Progenitor cell of endocrine pancreas (in vitro differentiated cells): ENCODE data around the gene ANKRD6. TPM values are rescaled to one million over a fixed set of nuclear protein-coding genes. Genes with fewer than 3 reads are reported as not detected.

Experiments used
- DNase-seq: peaks from one replicate; pipeline ENCODE4 v3.0.0; 2021; ENCODE audit warnings: low spot score; ENCODE audit not compliant: unreplicated experiment
- H3K27ac Mint-ChIP-seq: 2 replicates; pipeline ENCODE4 v1.8.0; 2021; ENCODE audit warnings: mild to moderate bottlenecking, moderate library complexity, mixed read lengths
- H3K27me3 Mint-ChIP-seq: 2 replicates; pipeline ENCODE4 v1.8.0; 2021; ENCODE audit warnings: mixed read lengths
- H3K36me3 Mint-ChIP-seq: 2 replicates; pipeline ENCODE4 v1.8.0; 2022; ENCODE audit warnings: mixed read lengths; ENCODE audit not compliant: insufficient read depth
- H3K4me1 Mint-ChIP-seq: 2 replicates; pipeline ENCODE4 v1.8.0; 2021; ENCODE audit warnings: low read depth, mixed read lengths
- H3K4me3 Mint-ChIP-seq: 2 replicates; pipeline ENCODE4 v1.8.0; 2021; ENCODE audit warnings: low read depth, mild to moderate bottlenecking, moderate library complexity, mixed read lengths
- H3K9me3 Mint-ChIP-seq: 2 replicates; pipeline ENCODE4 v1.8.0; 2021; ENCODE audit warnings: low read depth, mixed read lengths
- CTCF ChIP-seq: fragments of 200-600 bp; sonication (generic); IDR thresholded peaks from one replicate; pipeline ENCODE4 v1.5.0; 2021; ENCODE audit warnings: antibody characterized with exemption, mild to moderate bottlenecking; ENCODE audit not compliant: unreplicated experiment
- total RNA-seq: library from RNA; stranded (reverse); gene quantifications from 2 replicates; pipeline ENCODE4 v1.2.1, GENCODE V29; 2021

Gene ANKRD6
- total RNA-seq, 1 donor from 2014 or later: 32.4 TPM

DNA sequence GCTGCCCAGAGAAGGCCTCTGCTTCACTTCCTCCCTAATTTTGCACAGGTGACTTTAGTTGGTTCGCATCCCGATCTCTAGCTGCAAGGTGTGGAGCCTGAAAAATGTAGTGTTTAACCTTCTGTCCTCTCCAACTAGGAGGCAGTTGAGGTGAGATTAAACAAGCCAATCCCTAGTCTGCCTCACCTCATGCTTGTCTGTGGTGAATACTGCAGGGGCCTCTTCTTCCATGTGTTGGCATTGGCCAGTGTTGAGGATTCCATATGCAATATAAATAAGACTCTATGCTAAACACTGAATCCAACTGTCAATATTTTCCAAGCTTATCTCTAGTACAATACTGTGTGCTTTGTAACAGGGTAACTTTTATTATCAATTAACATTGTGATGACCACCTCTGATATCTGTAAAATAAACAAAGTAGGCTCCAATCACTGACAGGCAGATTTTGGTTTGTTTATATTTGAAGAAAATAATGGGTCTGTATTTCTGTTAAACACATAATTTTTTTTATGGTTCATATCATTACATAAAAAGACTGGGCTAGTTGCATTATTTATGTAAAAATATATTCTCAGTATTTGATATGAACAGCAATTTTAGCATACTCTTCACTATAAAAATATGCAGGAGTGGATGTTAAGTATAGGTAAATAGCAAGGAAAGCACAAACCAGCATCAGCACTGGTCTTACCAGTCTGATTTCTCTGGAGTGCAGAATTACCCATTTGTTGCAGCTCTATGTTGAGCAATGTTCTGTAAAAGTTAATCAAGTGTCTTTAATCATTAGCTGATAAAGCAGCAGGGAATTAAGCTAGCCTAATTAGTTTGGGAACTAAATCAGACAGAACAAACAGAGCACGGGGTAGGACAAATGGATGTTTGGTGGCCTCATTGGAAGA, 74.0 kb downstream of the ANKRD6 start:
- no peak overlapping the region for H3K4me3 Mint-ChIP-seq
- H3K36me3 Mint-ChIP-seq: no peaks in the 10 kb centered on the region
- TF ChIP-seq CTCF: no peak
- H3K4me1 Mint-ChIP-seq: peaks cover 13% of the 10 kb centered on the region
- H3K9me3 Mint-ChIP-seq: no peaks in the 10 kb centered on the region
- no peak for DNase-seq
- H3K27me3 Mint-ChIP-seq: no peaks in the 10 kb centered on the region
- H3K27ac Mint-ChIP-seq: no peak overlapping the region

- no peaks in the 10 kb centered on the region for H3K27me3 Mint-ChIP-seq
- no peaks in the 10 kb centered on the region for H3K9me3 Mint-ChIP-seq
- H3K36me3 Mint-ChIP-seq: no peaks in the 10 kb centered on the region
- H3K4me3 Mint-ChIP-seq: no peak overlapping the region
- peaks cover 13% of the 10 kb centered on the region for H3K4me1 Mint-ChIP-seq
- TF ChIP-seq CTCF: no peak
- no peak overlapping the region for H3K27ac Mint-ChIP-seq
- no peak for DNase-seq
These were observed 76.0 kb downstream of the ANKRD6 start for GRCh38 chr6:89508755-89509563.

- peak overlapping the region; percentile 43 for H3K27ac Mint-ChIP-seq
These were observed 76.9 kb downstream of the ANKRD6 start for GRCh38 chr6:89509777-89510281.

DNA sequence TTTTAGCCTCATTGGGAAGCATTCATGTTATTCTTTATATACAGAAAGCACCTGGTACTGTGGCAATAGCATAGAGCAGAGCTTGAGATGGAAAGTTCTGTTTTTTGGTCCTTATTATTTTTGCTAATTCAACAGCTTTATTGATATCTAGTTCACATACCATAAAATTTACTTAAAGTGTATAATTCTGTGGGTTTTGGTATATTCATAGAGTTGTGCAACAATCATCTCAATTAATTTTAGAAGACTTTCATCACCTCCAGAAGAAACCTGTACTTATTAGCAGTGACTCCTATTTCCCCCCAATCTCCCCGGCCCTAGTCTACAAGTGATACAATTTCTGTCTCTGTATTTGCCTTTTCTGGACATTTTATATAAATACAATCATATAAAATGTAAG, 77.4 kb downstream of the ANKRD6 start:
- Mint-ChIP-seq H3K4me3 (no peak overlapping the region), H3K27ac (no peak overlapping the region), H3K9me3 (no peaks in the 10 kb centered on the region), H3K27me3 (no peaks in the 10 kb centered on the region), H3K36me3 (no peaks in the 10 kb centered on the region), H3K4me1 (peaks cover 13% of the 10 kb centered on the region)
- no peak for DNase-seq
- no peak for TF ChIP-seq CTCF

More at GRCh38 chr6:89509777-89510281, 76.9 kb downstream of the ANKRD6 start:
- no peaks in the 10 kb centered on the region for H3K9me3 Mint-ChIP-seq
- DNase-seq: no peak
- no peak for TF ChIP-seq CTCF
- H3K36me3 Mint-ChIP-seq: no peaks in the 10 kb centered on the region
- no peak overlapping the region for H3K4me3 Mint-ChIP-seq
- H3K4me1 Mint-ChIP-seq: peaks cover 13% of the 10 kb centered on the region
- no peaks in the 10 kb centered on the region for H3K27me3 Mint-ChIP-seq

GRCh38 chr6:89518352-89519055, 85.6 kb downstream of the ANKRD6 start:
- TF ChIP-seq CTCF: no peak
- Mint-ChIP-seq H3K27ac (no peak overlapping the region), H3K9me3 (no peaks in the 10 kb centered on the region), H3K4me1 (peaks cover 6% of the 10 kb centered on the region), H3K27me3 (no peaks in the 10 kb centered on the region), H3K4me3 (no peak overlapping the region), H3K36me3 (no peaks in the 10 kb centered on the region)
- DNase-seq: no peak
